ENCODE measurements around the gene CFAP92. TPM values are rescaled to one million over a fixed set of nuclear protein-coding genes. Genes with fewer than 3 reads are reported as not detected.
A peak's percentile ranks its signal among the peaks of the same experiment; 100 is the strongest.

Gene CFAP92
- total RNA-seq, 1 donor from 2014 or later: 3.7 TPM

DNA sequence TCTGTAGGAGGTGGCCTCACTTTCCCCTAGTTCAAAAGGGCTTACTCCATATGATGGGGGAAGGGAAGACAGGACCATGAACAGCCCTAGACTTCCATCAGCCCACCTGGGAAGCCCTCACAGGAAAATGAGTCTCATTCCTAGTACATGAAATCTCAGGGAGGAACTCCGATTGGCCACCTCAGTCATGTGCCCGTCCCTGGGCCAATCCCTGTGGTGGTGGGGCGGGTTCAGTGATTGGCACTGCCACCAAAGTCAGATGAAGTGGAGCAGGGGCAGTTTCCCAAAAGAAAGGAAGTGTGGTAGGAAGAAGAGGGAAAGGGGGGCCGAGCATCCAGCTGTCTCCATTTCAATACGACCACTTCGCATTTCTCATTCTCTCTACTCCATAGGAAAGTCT, 40.8 kb upstream of the CFAP92 start:
- H3K4me3 Mint-ChIP-seq (ENCODE audit: unreplicated experiment): no peak overlapping the region
- H3K4me1 Mint-ChIP-seq (ENCODE audit: unreplicated experiment): peaks cover 17% of the 10 kb centered on the region
- H3K27ac Mint-ChIP-seq (ENCODE audit: unreplicated experiment): no peak overlapping the region
- TF ChIP-seq, protein P1, sequence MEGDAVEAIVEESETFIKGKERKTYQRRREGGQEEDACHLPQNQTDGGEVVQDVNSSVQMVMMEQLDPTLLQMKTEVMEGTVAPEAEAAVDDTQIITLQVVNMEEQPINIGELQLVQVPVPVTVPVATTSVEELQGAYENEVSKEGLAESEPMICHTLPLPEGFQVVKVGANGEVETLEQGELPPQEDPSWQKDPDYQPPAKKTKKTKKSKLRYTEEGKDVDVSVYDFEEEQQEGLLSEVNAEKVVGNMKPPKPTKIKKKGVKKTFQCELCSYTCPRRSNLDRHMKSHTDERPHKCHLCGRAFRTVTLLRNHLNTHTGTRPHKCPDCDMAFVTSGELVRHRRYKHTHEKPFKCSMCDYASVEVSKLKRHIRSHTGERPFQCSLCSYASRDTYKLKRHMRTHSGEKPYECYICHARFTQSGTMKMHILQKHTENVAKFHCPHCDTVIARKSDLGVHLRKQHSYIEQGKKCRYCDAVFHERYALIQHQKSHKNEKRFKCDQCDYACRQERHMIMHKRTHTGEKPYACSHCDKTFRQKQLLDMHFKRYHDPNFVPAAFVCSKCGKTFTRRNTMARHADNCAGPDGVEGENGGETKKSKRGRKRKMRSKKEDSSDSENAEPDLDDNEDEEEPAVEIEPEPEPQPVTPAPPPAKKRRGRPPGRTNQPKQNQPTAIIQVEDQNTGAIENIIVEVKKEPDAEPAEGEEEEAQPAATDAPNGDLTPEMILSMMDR (IDR thresholded peaks at IDR 0.05; ENCODE audit: unreplicated experiment): no peak
- DNase-seq (ENCODE audit: low spot score): no peak
- H3K9me3 Mint-ChIP-seq (ENCODE audit: unreplicated experiment): no peaks in the 10 kb centered on the region
- H3K27me3 Mint-ChIP-seq (ENCODE audit: unreplicated experiment): peaks cover 2% of the 10 kb centered on the region
- peaks cover 20% of the 10 kb centered on the region for H3K36me3 Mint-ChIP-seq (ENCODE audit: low read depth, unreplicated experiment)

DNA sequence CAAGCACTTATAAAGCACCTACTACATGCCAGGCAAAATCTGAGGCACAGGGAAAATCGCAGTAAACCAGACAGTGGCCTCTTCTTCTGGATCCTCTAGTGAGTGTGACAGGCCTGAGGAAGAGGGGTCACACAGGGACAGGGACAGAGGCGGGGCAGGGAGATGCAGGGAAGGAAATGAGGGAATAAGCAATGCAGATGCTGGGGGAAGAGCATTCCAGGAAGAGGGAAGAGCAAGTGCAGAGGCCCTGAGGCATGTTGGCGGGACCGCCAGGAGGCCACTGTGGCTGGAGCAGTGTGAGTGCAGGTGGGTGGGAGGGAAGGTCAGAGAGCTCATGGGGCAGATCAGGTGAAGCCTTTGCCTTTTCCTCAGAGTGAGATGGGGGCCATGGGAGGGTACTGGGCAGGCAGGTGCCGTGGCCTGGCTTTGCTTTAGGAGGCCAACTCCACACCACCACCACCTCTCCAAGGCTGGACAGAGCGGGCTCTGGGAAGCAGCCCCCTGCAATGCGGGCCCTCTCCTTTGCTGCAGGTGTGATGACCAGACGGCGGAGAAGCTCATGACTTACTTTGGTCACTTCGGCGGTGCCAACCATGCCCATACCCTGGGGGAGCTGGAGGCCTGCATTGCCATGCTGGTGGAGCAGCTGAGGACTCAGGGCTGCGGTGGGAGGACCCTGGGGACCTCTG, 39.9 kb upstream of the CFAP92 start:
- H3K4me1 Mint-ChIP-seq (ENCODE audit: unreplicated experiment): peaks cover 17% of the 10 kb centered on the region
- H3K27me3 Mint-ChIP-seq (ENCODE audit: unreplicated experiment): peaks cover 2% of the 10 kb centered on the region
- H3K4me3 Mint-ChIP-seq (ENCODE audit: unreplicated experiment): no peak overlapping the region
- no peak for DNase-seq (ENCODE audit: low spot score)
- TF ChIP-seq, protein P1 (IDR thresholded peaks at IDR 0.05; ENCODE audit: unreplicated experiment): no peak
- H3K36me3 Mint-ChIP-seq (ENCODE audit: low read depth, unreplicated experiment): peaks cover 24% of the 10 kb centered on the region
- H3K9me3 Mint-ChIP-seq (ENCODE audit: unreplicated experiment): no peaks in the 10 kb centered on the region
- no peak overlapping the region for H3K27ac Mint-ChIP-seq (ENCODE audit: unreplicated experiment)

DNA sequence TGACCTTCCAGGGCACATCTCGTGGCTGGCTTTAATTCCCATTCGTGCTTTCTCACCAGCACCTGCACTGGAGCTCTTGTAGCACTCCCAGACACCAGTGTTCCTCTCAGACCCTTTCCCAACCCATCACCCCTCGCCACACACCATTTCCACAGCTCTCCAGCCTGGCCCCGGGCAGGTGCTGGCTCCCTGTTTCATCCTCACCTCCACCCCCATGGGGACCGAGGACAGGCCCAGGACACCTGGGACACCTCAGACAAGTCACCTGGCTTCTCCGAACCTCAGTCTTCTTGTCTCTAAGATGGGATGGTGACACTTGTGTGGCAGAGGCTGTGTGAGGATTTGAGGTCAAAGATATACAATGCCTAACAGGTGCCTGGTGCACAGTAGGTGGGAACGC, 39.3 kb upstream of the CFAP92 start:
- peaks cover 17% of the 10 kb centered on the region for H3K4me1 Mint-ChIP-seq (ENCODE audit: unreplicated experiment)
- H3K27me3 Mint-ChIP-seq (ENCODE audit: unreplicated experiment): peaks cover 2% of the 10 kb centered on the region
- TF ChIP-seq, protein P1 (IDR thresholded peaks at IDR 0.05; ENCODE audit: unreplicated experiment): no peak
- H3K9me3 Mint-ChIP-seq (ENCODE audit: unreplicated experiment): no peaks in the 10 kb centered on the region
- H3K4me3 Mint-ChIP-seq (ENCODE audit: unreplicated experiment): no peak overlapping the region
- peaks cover 24% of the 10 kb centered on the region for H3K36me3 Mint-ChIP-seq (ENCODE audit: low read depth, unreplicated experiment)
- DNase-seq (ENCODE audit: low spot score): no peak
- H3K27ac Mint-ChIP-seq (ENCODE audit: unreplicated experiment): no peak overlapping the region

DNA sequence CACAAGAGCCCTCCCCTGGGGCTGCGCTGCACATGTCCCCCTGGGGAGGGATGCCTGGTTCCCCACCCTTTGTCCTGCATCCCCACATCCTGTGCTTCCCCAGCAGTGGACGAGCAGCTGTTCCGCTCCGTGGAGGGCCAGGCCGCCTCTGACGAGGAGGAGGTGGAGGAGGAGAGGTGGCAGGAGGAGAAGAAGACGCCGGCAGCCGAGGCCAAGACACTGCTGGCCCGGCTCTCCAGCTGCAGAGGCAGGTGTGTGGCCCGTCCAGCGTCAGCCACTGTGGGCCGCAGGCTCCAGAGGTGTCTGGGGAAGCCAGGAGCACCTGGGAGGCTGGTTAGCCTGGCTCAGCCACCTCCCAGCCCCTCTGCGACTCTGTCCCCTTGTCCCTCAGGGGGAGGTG, 38.8 kb upstream of the CFAP92 start:
- H3K9me3 Mint-ChIP-seq (ENCODE audit: unreplicated experiment): no peaks in the 10 kb centered on the region
- H3K4me1 Mint-ChIP-seq (ENCODE audit: unreplicated experiment): peaks cover 17% of the 10 kb centered on the region
- DNase-seq (ENCODE audit: low spot score): no peak
- H3K4me3 Mint-ChIP-seq (ENCODE audit: unreplicated experiment): no peak overlapping the region
- TF ChIP-seq, protein P1 (IDR thresholded peaks at IDR 0.05; ENCODE audit: unreplicated experiment): no peak
- no peak overlapping the region for H3K27ac Mint-ChIP-seq (ENCODE audit: unreplicated experiment)
- peaks cover 24% of the 10 kb centered on the region for H3K36me3 Mint-ChIP-seq (ENCODE audit: low read depth, unreplicated experiment)
- peaks cover 2% of the 10 kb centered on the region for H3K27me3 Mint-ChIP-seq (ENCODE audit: unreplicated experiment)

DNA sequence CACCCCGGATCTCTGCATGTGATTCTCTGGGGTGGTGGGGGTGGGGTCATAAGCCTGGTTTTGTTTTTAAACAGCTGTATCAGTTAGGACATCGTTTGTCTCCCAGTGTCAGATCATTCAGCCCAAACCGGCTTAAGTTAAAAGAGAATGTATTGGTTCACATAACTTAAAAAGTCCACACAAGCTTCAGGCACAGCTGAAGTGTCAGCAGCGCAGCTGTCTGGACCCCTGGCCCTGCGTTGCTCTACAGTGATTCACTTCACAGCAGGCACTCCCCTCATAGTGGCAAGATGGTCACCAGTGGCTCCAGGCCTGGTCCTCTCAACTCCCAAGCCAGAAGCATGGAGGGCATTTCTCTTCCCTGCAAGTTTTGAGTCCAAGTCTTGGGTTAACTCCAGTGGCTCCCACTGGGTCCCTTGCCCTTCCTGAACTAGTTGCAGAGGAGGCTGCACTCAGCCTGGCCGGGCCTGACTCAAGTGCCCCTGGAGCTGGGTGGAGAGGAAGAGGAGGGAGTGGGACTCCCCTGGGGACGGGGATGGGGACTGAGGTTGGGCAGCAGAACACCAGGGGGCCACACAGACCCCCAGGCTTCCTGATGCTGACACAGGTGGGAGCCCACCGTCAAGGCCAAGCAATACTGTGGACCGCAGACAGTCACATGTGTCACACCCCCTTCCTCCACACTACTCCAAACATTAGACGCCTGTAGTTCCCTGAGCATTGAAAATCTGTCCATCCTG, 37.8 kb upstream of the CFAP92 start:
- Mint-ChIP-seq H3K27ac (ENCODE audit: unreplicated experiment) (peak overlapping the region; percentile 36), H3K4me3 (ENCODE audit: unreplicated experiment) (no peak overlapping the region), H3K27me3 (ENCODE audit: unreplicated experiment) (peaks cover 2% of the 10 kb centered on the region), H3K36me3 (ENCODE audit: low read depth, unreplicated experiment) (peaks cover 24% of the 10 kb centered on the region), H3K9me3 (ENCODE audit: unreplicated experiment) (no peaks in the 10 kb centered on the region), H3K4me1 (ENCODE audit: unreplicated experiment) (peaks cover 20% of the 10 kb centered on the region)
- DNase-seq (ENCODE audit: low spot score): no peak
- TF ChIP-seq, protein P1 (IDR thresholded peaks at IDR 0.05; ENCODE audit: unreplicated experiment): no peak

Data from endothelial cell (in vitro differentiated cells).